Measurements from ENCODE around the gene GRM2.

The GRM2 gene

GRCh38 chr3:51706788-51707731, at the start of gene GRM2:
TSS of gene GRM2 (plus strand) at chr3:51707068. CDS start at chr3:51708984, 1,916 bp downstream.
- DNase-seq, result no peak

- DNase-seq, result no peak
Measured at GRCh38 chr3:51657234-51657633, 49.6 kb upstream of the GRM2 start.

- no peak for DNase-seq
Measured at GRCh38 chr3:51659942-51660341, 46.9 kb upstream of the GRM2 start.

GRCh38 chr3:51662456-51662855, 44.4 kb upstream of the GRM2 start:
- no peak for DNase-seq

GRCh38 chr3:51668756-51669155, 38.1 kb upstream of the GRM2 start:
- no peak for DNase-seq

GRCh38 chr3:51669241-51670052, 37.4 kb upstream of the GRM2 start:
- no peak for DNase-seq

GRCh38 chr3:51670053-51670822, 36.6 kb upstream of the GRM2 start:
- no peak for DNase-seq

GRCh38 chr3:51670823-51671733, 35.8 kb upstream of the GRM2 start, which contains the start of gene TEX264:
TSS of gene TEX264 (plus strand) at chr3:51671252. CDS start at chr3:51674305, 3,053 bp downstream.
- DNase-seq, result peak; percentile 19

GRCh38 chr3:51671734-51672475, 35.0 kb upstream of the GRM2 start:
- no peak for DNase-seq

- no peak for DNase-seq
Measured at GRCh38 chr3:51673181-51673801, 33.6 kb upstream of the GRM2 start.

- no peak for DNase-seq
Measured at GRCh38 chr3:51673802-51674654, 32.8 kb upstream of the GRM2 start.

GRCh38 chr3:51675201-51675611, 31.7 kb upstream of the GRM2 start:
- DNase-seq, result no peak

GRCh38 chr3:51676102-51676640, 30.7 kb upstream of the GRM2 start:
- DNase-seq, result no peak

- DNase-seq, result no peak
Measured at GRCh38 chr3:51677358-51677757, 29.5 kb upstream of the GRM2 start.

GRCh38 chr3:51678186-51678585, 28.7 kb upstream of the GRM2 start:
- no peak for DNase-seq

GRCh38 chr3:51678641-51679040, 28.2 kb upstream of the GRM2 start:
- no peak for DNase-seq

GRCh38 chr3:51679318-51679717, 27.6 kb upstream of the GRM2 start:
- no peak for DNase-seq

GRCh38 chr3:51679777-51680176, 27.1 kb upstream of the GRM2 start:
- DNase-seq, result no peak

- DNase-seq, result no peak
Measured at GRCh38 chr3:51680196-51680595, 26.7 kb upstream of the GRM2 start.

All from SIG-M5 (cell line).